ENCODE measurements around the gene IER3. TPM values are rescaled to one million over a fixed set of nuclear protein-coding genes. Genes with fewer than 3 reads are reported as not detected.
A peak's percentile ranks its signal among the peaks of the same experiment; 100 is the strongest.

The IER3 gene
- total and polyA plus RNA-seq, 8 donors = 16.5 to 187 (median 113) TPM

DNA sequence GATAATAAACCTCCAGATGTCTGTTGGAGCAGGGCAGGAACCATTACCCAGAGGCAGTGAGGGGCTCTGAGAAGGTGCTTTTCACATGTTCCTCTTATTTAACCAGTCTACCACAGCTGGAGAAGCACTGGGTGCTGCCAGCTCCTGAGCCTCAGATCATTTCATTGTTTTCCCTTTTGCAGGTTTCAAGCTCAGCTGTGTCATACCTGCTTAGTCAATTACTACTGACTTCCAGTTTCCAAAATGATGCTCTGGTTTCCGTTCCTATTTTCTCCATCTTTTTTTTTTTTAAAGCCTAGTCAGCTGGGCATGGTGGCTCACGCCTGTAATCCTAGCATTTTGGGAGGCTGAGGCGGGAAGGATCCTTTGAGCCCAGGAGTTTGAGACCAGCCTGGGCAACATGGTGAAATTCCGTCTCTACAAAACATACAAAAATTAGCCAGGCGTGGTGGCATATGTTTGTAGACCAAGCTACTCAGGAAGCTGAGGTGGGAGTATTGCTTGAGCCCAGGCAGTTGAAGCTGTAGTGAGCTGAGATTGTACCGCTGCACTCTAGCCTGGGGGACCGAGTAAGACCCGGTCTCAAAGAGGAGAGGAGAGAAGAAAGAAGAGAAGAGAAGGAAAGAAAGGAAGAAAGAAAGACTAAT, 8.6 kb downstream of the IER3 start:
- H3K27ac ChIP-seq = no peak overlapping the region
- H3K27me3 ChIP-seq = no peaks in the 10 kb centered on the region
- intact Hi-C loops (cut with DNase I; ENCODE audit: low total_unique reads) = no loop called here
- no peaks in the 10 kb centered on the region for H3K9me3 ChIP-seq
- TF ChIP-seq CTCF (IDR thresholded peaks at IDR 0.05) (no peak), POLR2AphosphoS5 (IDR thresholded peaks at IDR 0.05) (no peak), POLR2A (IDR thresholded peaks at IDR 0.05) (no peak), EP300 (IDR thresholded peaks at IDR 0.05) (no peak)
- peaks cover 57 to 100% (median 98%) of the 10 kb centered on the region in 4 donors for H3K36me3 ChIP-seq
- WGBS, 5 donors = 85 to 91% (median 89%) methylated on average over 8 of the region's 8 CpGs
- no peak overlapping the region for H3K4me3 ChIP-seq
- peaks cover 31 to 66% (median 55%) of the 10 kb centered on the region in 4 donors for H3K4me1 ChIP-seq
- DNase-seq = no peak

GRCh38 chr6:30732237-30732943, 12.0 kb downstream of the IER3 start:
- Histone ChIP-seq H3K27ac (no peak overlapping the region), H3K4me1 (peaks cover 19 to 56% (median 33%) of the 10 kb centered on the region in 4 donors), H3K36me3 (peaks cover 58 to 100% (median 98%) of the 10 kb centered on the region in 4 donors), H3K9me3 (no peaks in the 10 kb centered on the region), H3K4me3 (no peak overlapping the region), H3K27me3 (no peaks in the 10 kb centered on the region)
- intact Hi-C loops (cut with DNase I; ENCODE audit: low total_unique reads) = no loop called here
- 91 to 94% (median 92%) methylated on average over 12 of the region's 12 CpGs for WGBS, 5 donors
- TF ChIP-seq CTCF (IDR thresholded peaks at IDR 0.05) = no peak
- TF ChIP-seq POLR2AphosphoS5 (IDR thresholded peaks at IDR 0.05) = no peak
- no peak for TF ChIP-seq EP300 (IDR thresholded peaks at IDR 0.05)
- TF ChIP-seq POLR2A (IDR thresholded peaks at IDR 0.05) = no peak
- no peak for DNase-seq

DNA sequence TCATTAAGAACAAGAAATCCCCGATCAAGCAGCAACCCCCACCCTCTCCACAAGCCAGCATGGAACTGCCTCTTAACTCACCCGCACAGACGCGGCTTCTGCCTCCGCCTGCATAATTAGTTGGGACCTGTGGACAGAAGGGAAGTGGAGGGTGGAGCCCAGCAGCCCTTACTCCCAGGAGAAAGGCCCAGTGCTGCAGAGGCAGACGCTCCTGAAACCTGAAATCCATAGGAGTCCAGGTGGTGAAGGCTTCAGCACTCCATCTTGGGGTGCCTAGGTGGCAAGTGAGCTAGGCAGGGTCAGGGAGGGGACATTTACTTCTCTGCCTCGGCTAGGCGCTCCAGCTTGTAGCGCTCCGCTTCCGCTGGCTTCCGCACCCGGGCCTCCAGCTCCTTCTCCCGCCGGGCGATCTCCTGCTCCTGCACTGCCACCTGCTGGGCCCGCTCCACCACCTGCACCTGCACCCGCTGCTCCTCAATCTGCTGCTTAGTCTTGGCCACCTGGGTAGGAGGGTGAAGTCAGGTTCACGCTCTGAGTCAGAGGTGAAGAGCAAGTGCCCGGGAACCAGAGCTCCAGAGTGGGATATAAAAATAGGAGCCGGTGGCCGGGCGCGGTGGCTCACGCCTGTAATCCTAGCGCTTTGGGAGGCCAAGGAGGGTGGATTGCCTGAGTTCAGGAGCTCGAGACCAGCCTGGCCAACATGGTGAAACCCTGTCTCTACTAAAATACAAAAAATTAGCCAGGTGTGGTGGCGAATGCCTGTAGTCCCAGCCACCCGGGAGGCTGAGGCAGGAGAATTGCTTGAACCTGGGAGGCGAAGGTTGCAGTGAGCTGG, 13.5 kb downstream of the IER3 start:
- Histone ChIP-seq H3K4me3 (peak overlapping the region in 3 of 4 donors; percentile 1 to 31 (median 3)), H3K4me1 (peaks cover 12 to 46% (median 25%) of the 10 kb centered on the region in 4 donors), H3K36me3 (peaks cover 59 to 100% (median 98%) of the 10 kb centered on the region in 4 donors), H3K27ac (peak overlapping the region; percentile 6 to 69 (median 29)), H3K9me3 (no peaks in the 10 kb centered on the region), H3K27me3 (no peaks in the 10 kb centered on the region)
- TF ChIP-seq POLR2A (IDR thresholded peaks at IDR 0.05) (no peak), POLR2AphosphoS5 (IDR thresholded peaks at IDR 0.05) (peak in 1 of 3 donors; percentile 72), CTCF (IDR thresholded peaks at IDR 0.05) (peak in 5 of 7 experiments; percentile 58 to 83 (median 71)), EP300 (IDR thresholded peaks at IDR 0.05) (no peak)
- intact Hi-C loops (cut with DNase I; ENCODE audit: low total_unique reads) = no loop called here
- DNase-seq = peak; percentile 91 to 94
- 24 to 49% (median 27%) methylated on average over 18 to 30 of the region's 30 CpGs for WGBS, 5 donors

Data from stomach (tissue), 9 donors.